Loucy (cell line): ENCODE measurements around the gene ANO9.

ENCODE experiments used
- H2AFZ ChIP-seq: fragments of 200-600 bp; sonication (generic); 2 replicates; pipeline ENCODE4 v1.6.0; 2016; ENCODE audit warnings: antibody characterized with exemption, mild to moderate bottlenecking, low read length, moderate library complexity
- H3F3A ChIP-seq: fragments of 200-600 bp; 2 replicates; pipeline ENCODE4 v1.6.0; 2016; ENCODE audit warnings: antibody characterized with exemption, low read depth, mild to moderate bottlenecking
- H3K27me3 ChIP-seq: fragments of 200-600 bp; sonication (generic); 2 replicates; pipeline ENCODE4 v1.6.1; 2014; ENCODE audit warnings: low read length, mild to moderate bottlenecking; ENCODE audit not compliant: insufficient read depth, poor library complexity, severe bottlenecking
- H3K36me3 ChIP-seq: fragments of 200-600 bp; sonication (generic); 2 replicates; pipeline ENCODE4 v1.6.1; 2016; ENCODE audit warnings: low read length; ENCODE audit not compliant: insufficient read depth
- H3K4me1 ChIP-seq: fragments of 200-600 bp; sonication (generic); 2 replicates; pipeline ENCODE4 v1.5.1; 2014; ENCODE audit warnings: low read length, mild to moderate bottlenecking; ENCODE audit not compliant: insufficient read depth, poor library complexity, severe bottlenecking
- H3K4me2 ChIP-seq: fragments of 200-600 bp; sonication (generic); 2 replicates; pipeline ENCODE4 v1.6.0; 2014; ENCODE audit warnings: antibody characterized with exemption, low read length, low read depth, mild to moderate bottlenecking; ENCODE audit not compliant: poor library complexity, severe bottlenecking
- H3K4me3 ChIP-seq: fragments of 200-600 bp; sonication (generic); 2 replicates; pipeline ENCODE4 v1.5.1; 2014; ENCODE audit warnings: low read length, mild to moderate bottlenecking, mixed read lengths; ENCODE audit not compliant: poor library complexity, severe bottlenecking
- H3K79me2 ChIP-seq: fragments of 200-600 bp; sonication (generic); 2 replicates; pipeline ENCODE4 v1.6.1; 2014; ENCODE audit warnings: low read length; ENCODE audit not compliant: insufficient read depth
- H3K9ac ChIP-seq: fragments of 200-600 bp; sonication (generic); 2 replicates; pipeline ENCODE4 v1.6.0; 2014; ENCODE audit warnings: mild to moderate bottlenecking, low read depth, low read length, moderate library complexity; ENCODE audit not compliant: poor library complexity, severe bottlenecking
- H3K9me2 ChIP-seq: fragments of 200-600 bp; sonication (generic); replicated peaks from 2 replicates; pipeline ENCODE4 v1.6.1; 2016; ENCODE audit warnings: low read depth, low read length, mixed read lengths
- H3K9me3 ChIP-seq: fragments of 200-600 bp; sonication (generic); 2 replicates; pipeline ENCODE4 v1.6.1; 2014; ENCODE audit warnings: mild to moderate bottlenecking, antibody characterized with exemption, low read length, low read depth; ENCODE audit not compliant: insufficient read depth
- H4K20me1 ChIP-seq: fragments of 200-600 bp; sonication (generic); 2 replicates; pipeline ENCODE4 v1.6.0; 2014; ENCODE audit warnings: antibody characterized with exemption, low read length, mild to moderate bottlenecking; ENCODE audit not compliant: insufficient read depth, poor library complexity, severe bottlenecking
- CTCF ChIP-seq: fragments of 200-600 bp; sonication (generic); conservative IDR thresholded peaks from 2 replicates; pipeline ENCODE4 v1.5.1; 2014; ENCODE audit warnings: mild to moderate bottlenecking, antibody characterized with exemption, low read length
- EZH2phosphoT487 ChIP-seq: fragments of 200-600 bp; IDR thresholded peaks from 2 replicates; pipeline ENCODE4 v1.6.1; 2018; ENCODE audit warnings: antibody characterized with exemption, mild to moderate bottlenecking, moderate library complexity, borderline replicate concordance

Gene ANO9

GRCh38 chr11:369336-370018 lies 72.3 kb downstream of the ANO9 start, which contains the start of gene B4GALNT4:
TSS of gene B4GALNT4 (plus strand) at chr11:369499. CDS start at chr11:369804, 305 bp downstream.
- Histone ChIP-seq H3K9ac (no peak within 1 kb of the TSS), H4K20me1 (no peaks in the 10 kb centered on the region), H3K9me3 (no peaks in the 10 kb centered on the region), H3F3A (no peaks in the 10 kb centered on the region), H3K9me2 (no peaks in the 10 kb centered on the region), H3K4me2 (no peak within 1 kb of the TSS), H3K4me1 (peaks cover 13% of the 10 kb centered on the region), H2AFZ (no peak within 1 kb of the TSS), H3K27me3 (no peaks in the 10 kb centered on the region), H3K4me3 (no peak within 1 kb of the TSS), H3K36me3 (no peaks in the 10 kb centered on the region), H3K79me2 (no peaks in the 10 kb centered on the region)
- TF ChIP-seq CTCF: no peak

GRCh38 chr11:368414-369335 lies 73.1 kb downstream of the ANO9 start:
- H3K4me2 ChIP-seq: no peak overlapping the region

GRCh38 chr11:367956-368413 lies 73.8 kb downstream of the ANO9 start:
- H3K4me2 ChIP-seq: no peak overlapping the region

More at GRCh38 chr11:368414-369335, 73.1 kb downstream of the ANO9 start:
- no peak for TF ChIP-seq EZH2phosphoT487
- TF ChIP-seq CTCF: no peak
- no peaks in the 10 kb centered on the region for H3K79me2 ChIP-seq
- no peak overlapping the region for H3K4me3 ChIP-seq
- no peaks in the 10 kb centered on the region for H3K9me2 ChIP-seq
- H3F3A ChIP-seq: no peaks in the 10 kb centered on the region
- no peaks in the 10 kb centered on the region for H3K36me3 ChIP-seq
- H3K9me3 ChIP-seq: no peaks in the 10 kb centered on the region
- H3K4me1 ChIP-seq: peaks cover 18% of the 10 kb centered on the region
- H3K9ac ChIP-seq: no peak overlapping the region
- H2AFZ ChIP-seq: no peak overlapping the region
- no peaks in the 10 kb centered on the region for H3K27me3 ChIP-seq
- H4K20me1 ChIP-seq: no peaks in the 10 kb centered on the region

More at GRCh38 chr11:367956-368413, 73.8 kb downstream of the ANO9 start:
- Histone ChIP-seq H3K4me1 (peaks cover 18% of the 10 kb centered on the region), H3K9ac (no peak overlapping the region), H3F3A (no peaks in the 10 kb centered on the region), H3K27me3 (no peaks in the 10 kb centered on the region), H3K9me3 (no peaks in the 10 kb centered on the region), H3K9me2 (no peaks in the 10 kb centered on the region), H3K4me3 (no peak overlapping the region), H3K36me3 (no peaks in the 10 kb centered on the region), H4K20me1 (no peaks in the 10 kb centered on the region), H3K79me2 (no peaks in the 10 kb centered on the region), H2AFZ (no peak overlapping the region)
- TF ChIP-seq EZH2phosphoT487 (no peak), CTCF (no peak)
